Natural killer cell treated with Interleukin-12 subunit alpha and Interleukin-12 subunit beta and Interleukin-15 and Interleukin-18, amount 100 ng/mL, for 72 hours (primary cell): Measurements from ENCODE around the gene STKLD1. TPM values are rescaled to one million over a fixed set of nuclear protein-coding genes. Genes with fewer than 3 reads are reported as not detected.
A peak's percentile ranks its signal among the peaks of the same experiment; 100 is the strongest.
"Not testable (repeated sequence)": the region's sequence is repeated elsewhere in the genome, so short reads cannot be mapped to it uniquely, and the experiment has no call there.

Source experiments
- ATAC-seq, 2 donors: fragments of 150-1000 bp; cut with Tn5 transposase in 1 of 2; sonication (Bioruptor Pico), chemical (Tn5 transposase) in 1 of 2; 2 replicates each; pipeline ENCODE4 v1.10.0; 2021
- DNase-seq: peaks from one replicate; pipeline ENCODE4 v3.0.0; 2022; ENCODE audit warnings: low spot score
- H3K27ac Mint-ChIP-seq, 2 donors: 1 replicate in 1 of 2; 2 replicates in 1 of 2; pipeline ENCODE4 v1.8.0; 2022; ENCODE audit warnings: mixed read lengths in 2 of 2, mild to moderate bottlenecking in 1 of 2, moderate library complexity in 1 of 2
- H3K27me3 Mint-ChIP-seq, 2 donors: 1 replicate in 1 of 2; 2 replicates in 1 of 2; pipeline ENCODE4 v1.8.0; 2022; ENCODE audit warnings: mixed read lengths in 2 of 2
- H3K36me3 Mint-ChIP-seq: one replicate; pipeline ENCODE4 v1.8.0; 2022; ENCODE audit warnings: mixed read lengths
- H3K4me1 Mint-ChIP-seq, 2 donors: 1 replicate in 1 of 2; 2 replicates in 1 of 2; pipeline ENCODE4 v1.8.0; 2022; ENCODE audit warnings: low read depth in 2 of 2, mixed read lengths in 2 of 2, mild to moderate bottlenecking in 1 of 2
- H3K4me3 Mint-ChIP-seq: one replicate; pipeline ENCODE4 v1.8.0; 2022; ENCODE audit warnings: mixed read lengths
- H3K9me3 Mint-ChIP-seq: 2 replicates; pipeline ENCODE4 v1.8.0; 2022; ENCODE audit warnings: mixed read lengths
- total RNA-seq, 2 donors: library from RNA; stranded (reverse); gene quantifications; one replicate each; pipeline ENCODE4 v1.2.3, GENCODE V29; 2022

STKLD1 gene
- total RNA-seq, 2 donors from 2014 or later = 0.19 TPM; not detected in 1

GRCh38 chr9:133445293-133445969 is 69.3 kb downstream of the STKLD1 start:
- Mint-ChIP-seq H3K36me3 (no peaks in the 10 kb centered on the region), H3K27me3 (peaks cover 2 to 8% of the 10 kb centered on the region in 2 donors), H3K4me1 (no peaks in the 10 kb centered on the region), H3K27ac (no peak overlapping the region), H3K4me3 (no peak overlapping the region), H3K9me3 (no peaks in the 10 kb centered on the region)
- no peak for ATAC-seq
- no peak for DNase-seq

GRCh38 chr9:133448487-133448972 is 72.4 kb downstream of the STKLD1 start:
- Mint-ChIP-seq H3K4me3 (no peak overlapping the region), H3K36me3 (no peaks in the 10 kb centered on the region), H3K4me1 (no peaks in the 10 kb centered on the region), H3K27me3 (peaks cover 2 to 8% of the 10 kb centered on the region in 2 donors), H3K27ac (no peak overlapping the region), H3K9me3 (no peaks in the 10 kb centered on the region)
- ATAC-seq (peak; percentile 5 to 53), DNase-seq (no peak)

- ATAC-seq (no peak), DNase-seq (no peak)
- no peak overlapping the region for H3K27ac Mint-ChIP-seq
- H3K4me3 Mint-ChIP-seq = no peak overlapping the region
- peaks cover 2 to 8% of the 10 kb centered on the region in 2 donors for H3K27me3 Mint-ChIP-seq
- H3K4me1 Mint-ChIP-seq = no peaks in the 10 kb centered on the region
- H3K36me3 Mint-ChIP-seq = no peaks in the 10 kb centered on the region
- no peaks in the 10 kb centered on the region for H3K9me3 Mint-ChIP-seq
These were observed 73.6 kb downstream of the STKLD1 start for GRCh38 chr9:133449760-133450159.

- not testable (repeated sequence) for ATAC-seq, H3K27me3 Mint-ChIP-seq, H3K9me3 Mint-ChIP-seq, H3K36me3 Mint-ChIP-seq, H3K4me1 Mint-ChIP-seq, H3K4me3 Mint-ChIP-seq, H3K27ac Mint-ChIP-seq, DNase-seq
These were observed 75.7 kb downstream of the STKLD1 start for GRCh38 chr9:133451865-133452264.

- Mint-ChIP-seq H3K36me3 (no peaks in the 10 kb centered on the region), H3K4me1 (no peaks in the 10 kb centered on the region), H3K4me3 (no peak overlapping the region), H3K27me3 (no peaks in the 10 kb centered on the region), H3K9me3 (no peaks in the 10 kb centered on the region), H3K27ac (no peak overlapping the region)
- DNase-seq (no peak), ATAC-seq (no peak)
These were observed 76.4 kb downstream of the STKLD1 start for GRCh38 chr9:133452562-133452961.

GRCh38 chr9:133453651-133454050 is 77.5 kb downstream of the STKLD1 start:
- no peak for ATAC-seq
- H3K27me3 Mint-ChIP-seq = no peaks in the 10 kb centered on the region

GRCh38 chr9:133454325-133454724 is 78.2 kb downstream of the STKLD1 start:
- Mint-ChIP-seq H3K9me3 (no peaks in the 10 kb centered on the region), H3K27ac (no peak overlapping the region), H3K4me1 (no peaks in the 10 kb centered on the region), H3K4me3 (no peak overlapping the region), H3K36me3 (no peaks in the 10 kb centered on the region), H3K27me3 (no peaks in the 10 kb centered on the region)
- no peak for ATAC-seq
- no peak for DNase-seq

More at GRCh38 chr9:133453651-133454050, 77.5 kb downstream of the STKLD1 start:
- no peak overlapping the region for H3K27ac Mint-ChIP-seq
- H3K4me1 Mint-ChIP-seq = no peaks in the 10 kb centered on the region
- no peak overlapping the region for H3K4me3 Mint-ChIP-seq
- H3K9me3 Mint-ChIP-seq = no peaks in the 10 kb centered on the region
- DNase-seq = no peak
- no peaks in the 10 kb centered on the region for H3K36me3 Mint-ChIP-seq

GRCh38 chr9:133454943-133455673 is 78.9 kb downstream of the STKLD1 start:
- H3K27ac Mint-ChIP-seq = no peak overlapping the region

More at GRCh38 chr9:133454943-133455673, 78.9 kb downstream of the STKLD1 start:
- DNase-seq (no peak), ATAC-seq (no peak)
- H3K9me3 Mint-ChIP-seq = no peaks in the 10 kb centered on the region
- H3K36me3 Mint-ChIP-seq = no peaks in the 10 kb centered on the region
- H3K27me3 Mint-ChIP-seq = no peaks in the 10 kb centered on the region
- peaks cover 0 to 3% of the 10 kb centered on the region in 2 donors for H3K4me1 Mint-ChIP-seq
- no peak overlapping the region for H3K4me3 Mint-ChIP-seq

Other genes starting within 250 kb of the STKLD1 start
- 1 to 10 TPM; 4.1 to 7.2 TPM for gene GBGT1, start 212.5 kb upstream of the STKLD1 start, total RNA-seq
- gene OBP2B, start 167.1 kb upstream of the STKLD1 start, total RNA-seq = not detected
- under 1 TPM; 0.25 to 0.69 TPM for gene ABO, start 101.2 kb upstream of the STKLD1 start, total RNA-seq
- 10 to 100 TPM; 11.5 to 23.9 TPM for gene SURF6, start 40.2 kb upstream of the STKLD1 start, total RNA-seq
- gene MED22, start 28.2 kb upstream of the STKLD1 start, total RNA-seq = 10 to 100 TPM; 34.8 to 43.3 TPM
- 1,000 to 10,000 TPM; 1,580 to 1,944 TPM for gene RPL7A, start 28.1 kb upstream of the STKLD1 start, total RNA-seq
- 10 to 100 TPM; 26.0 to 28.4 TPM for gene SURF1, start 19.9 kb upstream of the STKLD1 start, total RNA-seq
- 10 to 100 TPM; 15.2 to 21.6 TPM for gene SURF2, start 19.8 kb upstream of the STKLD1 start, total RNA-seq
- gene SURF4, start 306 bp upstream of the STKLD1 start, total RNA-seq = 100 to 1,000 TPM; 390 to 433 TPM
- 10 to 100 TPM; 34.3 to 55.1 TPM for gene REXO4, start 41.6 kb downstream of the STKLD1 start, total RNA-seq
- 1 to 10 TPM in 1 of 2 donors, under 1 TPM in 1; 0.67 to 1.1 TPM for gene ADAMTS13, start 46.0 kb downstream of the STKLD1 start, total RNA-seq
- 1 to 10 TPM; 2.4 to 7.0 TPM for gene CACFD1, start 83.6 kb downstream of the STKLD1 start, total RNA-seq
- 10 to 100 TPM; 15.0 to 42.3 TPM for gene SLC2A6, start 102.7 kb downstream of the STKLD1 start, total RNA-seq
- not detected for gene MYMK, start 148.6 kb downstream of the STKLD1 start, total RNA-seq
- not detected for gene ADAMTSL2, start 158.3 kb downstream of the STKLD1 start, total RNA-seq
- gene FAM163B, start 233.0 kb downstream of the STKLD1 start, total RNA-seq = not detected